ENCODE measurements around the gene ARHGEF28. TPM values are rescaled to one million over a fixed set of nuclear protein-coding genes. Genes with fewer than 3 reads are reported as not detected.

The ARHGEF28 gene
- total RNA-seq, 1 experiment from 2014 or later = 0.57 TPM

DNA sequence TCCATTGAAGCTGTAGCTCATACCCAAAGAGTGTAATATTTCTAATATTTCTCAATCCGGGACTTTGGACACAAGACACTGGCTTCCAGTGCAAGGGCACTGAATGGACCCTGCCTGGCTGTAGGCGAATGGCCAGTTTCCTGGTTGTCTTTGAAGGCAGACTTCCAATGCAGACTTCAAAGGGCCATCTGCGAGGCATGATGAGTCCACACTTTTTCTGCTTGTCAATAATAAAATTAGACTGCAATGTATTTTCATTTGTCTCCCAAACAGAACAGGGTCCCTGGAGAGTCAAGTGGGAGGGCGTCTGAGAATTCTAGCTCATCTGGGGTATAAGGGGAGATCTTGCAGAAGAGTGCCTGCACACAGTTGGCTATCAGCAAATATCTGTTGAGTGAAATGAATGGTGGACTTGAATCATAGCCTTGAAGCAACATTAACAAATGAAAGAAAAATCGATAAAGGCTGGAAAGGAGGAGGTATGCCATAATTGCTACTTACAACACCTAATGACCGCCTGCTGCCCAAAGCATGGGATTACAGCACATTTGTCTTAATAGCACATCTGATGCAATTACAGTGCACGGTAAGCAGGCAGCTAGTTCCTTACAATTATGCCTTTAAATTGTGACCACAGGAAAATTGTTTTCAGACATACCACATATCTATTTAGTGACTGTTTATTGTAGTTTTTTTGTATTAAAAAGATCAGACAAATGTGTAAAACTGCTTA, 137.5 kb downstream of the ARHGEF28 start:
- no peaks in the 10 kb centered on the region for H3K27me3 Mint-ChIP-seq (ENCODE audit: low read depth)
- no CpG with 5 or more reads among the region's 7 CpGs for WGBS (ENCODE audit: extremely low coverage, insufficient read length, low lambda C conversion rate)
- no peak overlapping the region for H3K4me3 Mint-ChIP-seq
- Histone ChIP-seq H2BK12ac (ENCODE audit: insufficient read length, low read depth, low read length) (no peak overlapping the region), H3K27me3 (ENCODE audit: insufficient read depth, low read length) (no peaks in the 10 kb centered on the region), H4K5ac (ENCODE audit: insufficient read length, low read depth, low read length) (no peak overlapping the region), H3K18ac (ENCODE audit: insufficient read length, low read depth, low read length) (no peak overlapping the region), H3T11ph (ENCODE audit: low read length) (no peak overlapping the region), H3K9ac (ENCODE audit: extremely low read depth, insufficient read length, low read length) (no peak overlapping the region), H2AFZ (ENCODE audit: low read length) (no peak overlapping the region), H2BK20ac (ENCODE audit: low read depth, low read length, poor library complexity, severe bottlenecking) (no peak overlapping the region), H3K23ac (ENCODE audit: insufficient read length, low read depth, low read length) (no peak overlapping the region), H3K9me3 (ENCODE audit: control insufficient read depth, low read depth, low read length) (no peaks in the 10 kb centered on the region), H4K91ac (ENCODE audit: insufficient read length, low read depth, low read length) (no peak overlapping the region), H3K79me1 (ENCODE audit: insufficient read depth, low read depth, low read length, poor library complexity, severe bottlenecking) (no peaks in the 10 kb centered on the region), H3K56ac (ENCODE audit: insufficient read length, low read depth, low read length) (no peak overlapping the region), H2BK5ac (ENCODE audit: insufficient read length, low read length) (no peak overlapping the region), H3K4me1 (ENCODE audit: insufficient read depth, low read length) (no peaks in the 10 kb centered on the region), H3K23me2 (ENCODE audit: insufficient read length, low read depth, low read length, poor library complexity, severe bottlenecking) (no peaks in the 10 kb centered on the region), H2BK15ac (ENCODE audit: low read depth, low read length) (no peak overlapping the region), H2AK5ac (ENCODE audit: insufficient read length, low read length) (no peak overlapping the region), H3K14ac (ENCODE audit: insufficient read depth, low read length) (no peak overlapping the region), H3K4ac (ENCODE audit: low read depth, low read length) (no peak overlapping the region), H4K20me1 (ENCODE audit: control insufficient read depth, insufficient read depth, insufficient read length) (no peaks in the 10 kb centered on the region), H3K79me2 (ENCODE audit: insufficient read depth, low read length) (no peaks in the 10 kb centered on the region), H4K8ac (replicated peaks; ENCODE audit: insufficient read length, low read depth, low read length) (no peak overlapping the region), H3K4me2 (ENCODE audit: insufficient read depth, insufficient read length, low read length) (no peak overlapping the region), H2BK120ac (ENCODE audit: low read depth, low read length, poor library complexity, severe bottlenecking) (no peak overlapping the region), H3K27ac (ENCODE audit: insufficient read length, low read depth, low read length) (no peak overlapping the region)
- H3K36me3 Mint-ChIP-seq (ENCODE audit: insufficient read depth in 1 of 3, low read depth in 3 of 3) = peaks cover 5 to 14% (median 10%) of the 10 kb centered on the region in 3 experiments; a peak in 6 of 7 replicates
- peaks cover 22 to 25% of the 10 kb centered on the region in 2 experiments for H3K9me3 Mint-ChIP-seq
- H3K27ac Mint-ChIP-seq = no peak overlapping the region
- DNase-seq = no peak
- TF ChIP-seq, protein P1, sequence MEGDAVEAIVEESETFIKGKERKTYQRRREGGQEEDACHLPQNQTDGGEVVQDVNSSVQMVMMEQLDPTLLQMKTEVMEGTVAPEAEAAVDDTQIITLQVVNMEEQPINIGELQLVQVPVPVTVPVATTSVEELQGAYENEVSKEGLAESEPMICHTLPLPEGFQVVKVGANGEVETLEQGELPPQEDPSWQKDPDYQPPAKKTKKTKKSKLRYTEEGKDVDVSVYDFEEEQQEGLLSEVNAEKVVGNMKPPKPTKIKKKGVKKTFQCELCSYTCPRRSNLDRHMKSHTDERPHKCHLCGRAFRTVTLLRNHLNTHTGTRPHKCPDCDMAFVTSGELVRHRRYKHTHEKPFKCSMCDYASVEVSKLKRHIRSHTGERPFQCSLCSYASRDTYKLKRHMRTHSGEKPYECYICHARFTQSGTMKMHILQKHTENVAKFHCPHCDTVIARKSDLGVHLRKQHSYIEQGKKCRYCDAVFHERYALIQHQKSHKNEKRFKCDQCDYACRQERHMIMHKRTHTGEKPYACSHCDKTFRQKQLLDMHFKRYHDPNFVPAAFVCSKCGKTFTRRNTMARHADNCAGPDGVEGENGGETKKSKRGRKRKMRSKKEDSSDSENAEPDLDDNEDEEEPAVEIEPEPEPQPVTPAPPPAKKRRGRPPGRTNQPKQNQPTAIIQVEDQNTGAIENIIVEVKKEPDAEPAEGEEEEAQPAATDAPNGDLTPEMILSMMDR (conservative IDR thresholded peaks at IDR 0.05) = no peak
- no peaks in the 10 kb centered on the region for H3K4me1 Mint-ChIP-seq
